Astrocyte (in vitro differentiated cells and primary cell): ENCODE results near the gene DRD1. TPM values are rescaled to one million over a fixed set of nuclear protein-coding genes. Genes with fewer than 3 reads are reported as not detected.

Experiments used
- DNase-seq: peaks from one replicate; pipeline ENCODE4 v3.0.0-alpha.2; 2010; ENCODE audit warnings: low read depth
- FAIRE-seq: peaks from 2 replicates; lab custom pipeline; 2011; peaks lifted over from hg19 to GRCh38; lab: Jason Lieb, UNC
- H2AFZ ChIP-seq: 2 replicates; pipeline ENCODE4 v1.6.0; 2012; ENCODE audit warnings: low read depth, low read length, inconsistent platforms
- H3K27ac ChIP-seq: 2 replicates; pipeline ENCODE4 v1.5.1; 2011; ENCODE audit warnings: low read depth, low read length, inconsistent platforms
- H3K27me3 ChIP-seq: 2 replicates; pipeline ENCODE4 v1.6.0; 2011; ENCODE audit warnings: low read length, inconsistent platforms; ENCODE audit not compliant: insufficient read depth
- H3K36me3 ChIP-seq: 2 replicates; pipeline ENCODE4 v1.5.1; 2011; ENCODE audit warnings: low read length, inconsistent platforms; ENCODE audit not compliant: insufficient read depth
- H3K4me1 ChIP-seq: 2 replicates; pipeline ENCODE4 v1.5.1; 2011; ENCODE audit warnings: low read length, inconsistent platforms; ENCODE audit not compliant: insufficient read depth
- H3K4me2 ChIP-seq: 2 replicates; pipeline ENCODE4 v1.6.0; 2012; ENCODE audit warnings: low read length, inconsistent platforms
- H3K4me3 ChIP-seq: 2 replicates; pipeline ENCODE4 v1.5.1; 2011; ENCODE audit warnings: low read depth, mild to moderate bottlenecking, low read length, inconsistent platforms; ENCODE audit not compliant: insufficient read depth
- H3K79me2 ChIP-seq: 2 replicates; pipeline ENCODE4 v1.6.0; 2012; ENCODE audit warnings: mild to moderate bottlenecking, low read length, inconsistent platforms; ENCODE audit not compliant: insufficient read depth
- H3K9ac ChIP-seq: 2 replicates; pipeline ENCODE4 v1.6.0; 2012; ENCODE audit warnings: mild to moderate bottlenecking, low read length, inconsistent platforms
- H3K9me3 ChIP-seq: 2 replicates; pipeline ENCODE4 v1.5.1; 2012; ENCODE audit warnings: low read depth, mild to moderate bottlenecking, low read length, inconsistent platforms; ENCODE audit not compliant: insufficient read depth
- H4K20me1 ChIP-seq: 2 replicates; pipeline ENCODE4 v1.6.0; 2012; ENCODE audit warnings: low read length, inconsistent platforms; ENCODE audit not compliant: insufficient read depth
- H3K27ac Mint-ChIP-seq: one replicate; pipeline ENCODE4 v1.8.0; 2021; ENCODE audit warnings: mild to moderate bottlenecking, mixed read lengths; ENCODE audit not compliant: unreplicated experiment
- H3K27me3 Mint-ChIP-seq: one replicate; pipeline ENCODE4 v1.8.0; 2021; ENCODE audit warnings: low read depth, mixed read lengths; ENCODE audit not compliant: unreplicated experiment
- H3K36me3 Mint-ChIP-seq: one replicate; pipeline ENCODE4 v1.8.0; 2021; ENCODE audit warnings: low read depth, mixed read lengths; ENCODE audit not compliant: unreplicated experiment
- H3K4me1 Mint-ChIP-seq: one replicate; pipeline ENCODE4 v1.8.0; 2021; ENCODE audit warnings: low read depth, mixed read lengths; ENCODE audit not compliant: unreplicated experiment
- H3K4me3 Mint-ChIP-seq: one replicate; pipeline ENCODE4 v1.8.0; 2021; ENCODE audit warnings: mild to moderate bottlenecking, moderate library complexity, mixed read lengths; ENCODE audit not compliant: unreplicated experiment
- H3K9me3 Mint-ChIP-seq: one replicate; pipeline ENCODE4 v1.8.0; 2021; ENCODE audit warnings: mild to moderate bottlenecking, mixed read lengths; ENCODE audit not compliant: unreplicated experiment
- EZH2 ChIP-seq: IDR thresholded peaks from 2 replicates; pipeline ENCODE4 v1.6.1; 2012; ENCODE audit warnings: mild to moderate bottlenecking, low read length, inconsistent platforms; ENCODE audit not compliant: insufficient read depth
- total RNA-seq: library from RNA; stranded (reverse); gene quantifications from 2 replicates; pipeline ENCODE4 v1.2.1, GENCODE V29; 2021
- TF ChIP-seq, protein P1 (sequence below): IDR thresholded peaks from 2 replicates; pipeline ENCODE4 v1.5.1; 2011; ENCODE audit warnings: low read depth, mild to moderate bottlenecking, inconsistent platforms, low read length, moderate library complexity; ENCODE audit not compliant: insufficient read depth

The DRD1 gene
- total RNA-seq, 1 donor from 2014 or later, result 0.23 TPM

DNA sequence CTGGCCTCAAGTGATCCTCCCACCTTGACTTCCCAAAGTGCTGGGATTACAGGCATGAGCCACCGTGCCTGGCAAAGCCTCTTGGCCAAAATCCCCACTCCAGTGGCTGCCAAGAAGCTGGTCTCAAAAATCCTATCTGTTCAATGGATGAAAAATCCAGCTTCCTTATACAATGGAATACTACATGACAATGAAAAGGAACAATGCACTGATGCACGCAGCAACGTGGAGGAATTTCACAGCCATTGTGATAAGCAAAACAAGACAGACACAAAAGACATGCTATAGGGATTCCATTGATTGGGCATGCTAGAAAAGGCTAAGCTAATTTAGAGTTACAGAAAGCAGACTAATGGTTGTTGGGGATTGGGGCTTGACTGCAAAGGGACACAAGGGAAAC, 21.3 kb upstream of the DRD1 start:
- H4K20me1 ChIP-seq, result no peaks in the 10 kb centered on the region
- no peaks in the 10 kb centered on the region for H3K36me3 Mint-ChIP-seq
- H3K4me1 ChIP-seq, result no peaks in the 10 kb centered on the region
- no peaks in the 10 kb centered on the region for H3K79me2 ChIP-seq
- no peak overlapping the region for H3K4me3 Mint-ChIP-seq
- no peaks in the 10 kb centered on the region for H3K36me3 ChIP-seq
- TF ChIP-seq, protein P1, sequence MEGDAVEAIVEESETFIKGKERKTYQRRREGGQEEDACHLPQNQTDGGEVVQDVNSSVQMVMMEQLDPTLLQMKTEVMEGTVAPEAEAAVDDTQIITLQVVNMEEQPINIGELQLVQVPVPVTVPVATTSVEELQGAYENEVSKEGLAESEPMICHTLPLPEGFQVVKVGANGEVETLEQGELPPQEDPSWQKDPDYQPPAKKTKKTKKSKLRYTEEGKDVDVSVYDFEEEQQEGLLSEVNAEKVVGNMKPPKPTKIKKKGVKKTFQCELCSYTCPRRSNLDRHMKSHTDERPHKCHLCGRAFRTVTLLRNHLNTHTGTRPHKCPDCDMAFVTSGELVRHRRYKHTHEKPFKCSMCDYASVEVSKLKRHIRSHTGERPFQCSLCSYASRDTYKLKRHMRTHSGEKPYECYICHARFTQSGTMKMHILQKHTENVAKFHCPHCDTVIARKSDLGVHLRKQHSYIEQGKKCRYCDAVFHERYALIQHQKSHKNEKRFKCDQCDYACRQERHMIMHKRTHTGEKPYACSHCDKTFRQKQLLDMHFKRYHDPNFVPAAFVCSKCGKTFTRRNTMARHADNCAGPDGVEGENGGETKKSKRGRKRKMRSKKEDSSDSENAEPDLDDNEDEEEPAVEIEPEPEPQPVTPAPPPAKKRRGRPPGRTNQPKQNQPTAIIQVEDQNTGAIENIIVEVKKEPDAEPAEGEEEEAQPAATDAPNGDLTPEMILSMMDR, result no peak
- no peak for TF ChIP-seq EZH2
- no peak overlapping the region for H3K4me3 ChIP-seq
- H3K4me1 Mint-ChIP-seq, result no peaks in the 10 kb centered on the region
- H3K9me3 Mint-ChIP-seq, result peaks cover 3% of the 10 kb centered on the region
- H3K27me3 ChIP-seq, result peaks cover 6% of the 10 kb centered on the region
- no peak overlapping the region for H2AFZ ChIP-seq
- no peak for DNase-seq
- H3K27ac Mint-ChIP-seq, result no peak overlapping the region
- H3K27ac ChIP-seq, result no peak overlapping the region
- no peak overlapping the region for H3K9ac ChIP-seq
- no peaks in the 10 kb centered on the region for H3K9me3 ChIP-seq
- no peak for FAIRE-seq
- peaks cover 10% of the 10 kb centered on the region for H3K27me3 Mint-ChIP-seq
- no peak overlapping the region for H3K4me2 ChIP-seq

DNA sequence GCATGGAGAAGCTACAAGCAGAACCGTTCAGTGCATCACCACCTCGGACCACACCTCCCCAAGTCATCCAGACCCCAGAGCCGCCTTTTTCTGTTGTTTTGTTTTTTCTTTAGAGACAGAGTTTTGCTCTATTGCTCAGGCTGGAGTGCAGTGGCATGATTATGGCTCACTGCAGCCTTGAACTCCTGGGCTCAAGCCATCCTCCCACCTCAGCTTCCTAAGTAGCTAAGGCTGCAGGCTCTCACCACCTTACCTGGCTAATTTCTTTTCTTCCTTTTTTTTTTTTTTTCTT, 20.9 kb upstream of the DRD1 start:
- TF ChIP-seq EZH2, result no peak
- TF ChIP-seq, protein P1, result no peak
- H3K27me3 Mint-ChIP-seq, result peaks cover 10% of the 10 kb centered on the region
- FAIRE-seq (no peak), DNase-seq (no peak)
- peaks cover 3% of the 10 kb centered on the region for H3K9me3 Mint-ChIP-seq
- no peak overlapping the region for H3K27ac ChIP-seq
- no peak overlapping the region for H3K4me2 ChIP-seq
- H3K36me3 Mint-ChIP-seq, result no peaks in the 10 kb centered on the region
- H4K20me1 ChIP-seq, result no peaks in the 10 kb centered on the region
- no peaks in the 10 kb centered on the region for H3K4me1 Mint-ChIP-seq
- H3K4me3 Mint-ChIP-seq, result no peak overlapping the region
- H3K27me3 ChIP-seq, result peaks cover 6% of the 10 kb centered on the region
- H2AFZ ChIP-seq, result no peak overlapping the region
- no peaks in the 10 kb centered on the region for H3K36me3 ChIP-seq
- no peaks in the 10 kb centered on the region for H3K4me1 ChIP-seq
- H3K4me3 ChIP-seq, result no peak overlapping the region
- H3K79me2 ChIP-seq, result no peaks in the 10 kb centered on the region
- H3K9ac ChIP-seq, result no peak overlapping the region
- no peaks in the 10 kb centered on the region for H3K9me3 ChIP-seq
- no peak overlapping the region for H3K27ac Mint-ChIP-seq

DNA sequence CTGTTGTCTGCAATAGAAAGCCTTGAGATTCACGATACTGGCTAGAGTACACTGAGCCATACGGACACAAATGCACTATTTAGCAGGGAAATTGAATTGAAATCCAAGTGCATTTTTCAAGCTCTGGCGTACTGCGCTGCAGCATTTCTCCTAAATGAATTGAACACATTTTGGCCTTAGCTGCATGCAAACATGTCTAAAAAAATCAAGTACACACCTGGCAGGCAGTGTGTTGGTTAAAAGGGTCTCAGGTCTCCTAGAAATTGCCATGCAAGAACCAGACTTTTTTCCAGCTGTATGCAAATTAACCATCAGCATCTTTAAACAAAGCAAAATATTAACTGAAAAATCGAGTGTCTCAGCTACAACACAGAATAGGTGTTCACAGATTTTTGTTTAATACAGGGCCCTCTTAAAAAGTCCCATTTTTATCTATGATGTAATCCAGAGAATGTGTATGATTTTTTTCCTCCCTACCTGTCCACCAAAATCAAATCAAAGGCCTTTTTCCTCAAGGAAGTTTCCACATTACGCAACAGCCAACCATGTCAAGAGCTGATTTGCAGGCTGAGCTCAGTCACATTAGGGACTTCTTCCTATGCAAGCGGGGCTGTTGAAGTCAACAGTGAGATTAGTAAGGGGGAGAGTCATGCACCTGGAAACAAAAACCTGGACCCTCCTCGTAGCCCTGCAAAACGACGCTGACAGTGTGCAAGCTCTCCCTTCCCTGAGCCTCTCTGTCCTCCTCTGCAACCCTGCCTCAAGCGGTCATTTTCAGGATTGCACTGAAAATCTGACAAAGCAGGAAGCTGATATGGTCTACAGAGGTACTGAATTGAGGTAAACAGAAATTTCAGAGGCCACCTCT, 20.3 kb upstream of the DRD1 start:
- peaks cover 3% of the 10 kb centered on the region for H3K9me3 Mint-ChIP-seq
- H3K27ac Mint-ChIP-seq, result no peak overlapping the region
- Histone ChIP-seq H3K9me3 (no peaks in the 10 kb centered on the region), H3K4me3 (no peak overlapping the region), H3K27ac (no peak overlapping the region), H3K4me1 (no peaks in the 10 kb centered on the region), H3K9ac (no peak overlapping the region), H3K27me3 (peaks cover 6% of the 10 kb centered on the region), H3K36me3 (no peaks in the 10 kb centered on the region), H3K4me2 (no peak overlapping the region), H4K20me1 (no peaks in the 10 kb centered on the region), H2AFZ (no peak overlapping the region), H3K79me2 (no peaks in the 10 kb centered on the region)
- no peak overlapping the region for H3K4me3 Mint-ChIP-seq
- peaks cover 10% of the 10 kb centered on the region for H3K27me3 Mint-ChIP-seq
- no peak for FAIRE-seq
- DNase-seq, result no peak
- TF ChIP-seq EZH2, result no peak
- TF ChIP-seq, protein P1, result peak; percentile 73
- no peaks in the 10 kb centered on the region for H3K4me1 Mint-ChIP-seq
- no peaks in the 10 kb centered on the region for H3K36me3 Mint-ChIP-seq
